Chondrocyte (in vitro differentiated cells): Measurements from ENCODE around the gene FBXO30. TPM values are rescaled to one million over a fixed set of nuclear protein-coding genes. Genes with fewer than 3 reads are reported as not detected.

ENCODE experiments used
- DNase-seq: peaks from one replicate; pipeline ENCODE4 v3.0.0; 2021; ENCODE audit warnings: mixed read lengths, low spot score
- H3K27ac Mint-ChIP-seq: one replicate; pipeline ENCODE4 v1.8.0; 2021; ENCODE audit warnings: mild to moderate bottlenecking, moderate library complexity, mixed read lengths; ENCODE audit not compliant: unreplicated experiment
- H3K27me3 Mint-ChIP-seq: 2 replicates; pipeline ENCODE4 v1.8.0; 2021; ENCODE audit warnings: low read depth, mixed read lengths
- H3K36me3 Mint-ChIP-seq: 2 replicates; pipeline ENCODE4 v1.8.0; 2021; ENCODE audit warnings: low read depth, mixed read lengths
- H3K4me1 Mint-ChIP-seq: 2 replicates; pipeline ENCODE4 v1.8.0; 2021; ENCODE audit warnings: low read depth, mild to moderate bottlenecking, mixed read lengths
- H3K4me3 Mint-ChIP-seq: one replicate; pipeline ENCODE4 v1.8.0; 2021; ENCODE audit warnings: mild to moderate bottlenecking, moderate library complexity, mixed read lengths; ENCODE audit not compliant: unreplicated experiment
- H3K9me3 Mint-ChIP-seq: 2 replicates; pipeline ENCODE4 v1.8.0; 2021; ENCODE audit warnings: low read depth, mixed read lengths
- CTCF ChIP-seq: fragments of 200-600 bp; sonication (generic); IDR thresholded peaks from 2 replicates; pipeline ENCODE4 v1.5.0; 2021; ENCODE audit warnings: antibody characterized with exemption, mild to moderate bottlenecking, moderate library complexity
- total RNA-seq: library from RNA; stranded (reverse); gene quantifications from 3 replicates; pipeline ENCODE4 v1.2.1, GENCODE V29; 2021

The FBXO30 gene
- total RNA-seq, 1 donor from 2014 or later, result 11.0 TPM

DNA sequence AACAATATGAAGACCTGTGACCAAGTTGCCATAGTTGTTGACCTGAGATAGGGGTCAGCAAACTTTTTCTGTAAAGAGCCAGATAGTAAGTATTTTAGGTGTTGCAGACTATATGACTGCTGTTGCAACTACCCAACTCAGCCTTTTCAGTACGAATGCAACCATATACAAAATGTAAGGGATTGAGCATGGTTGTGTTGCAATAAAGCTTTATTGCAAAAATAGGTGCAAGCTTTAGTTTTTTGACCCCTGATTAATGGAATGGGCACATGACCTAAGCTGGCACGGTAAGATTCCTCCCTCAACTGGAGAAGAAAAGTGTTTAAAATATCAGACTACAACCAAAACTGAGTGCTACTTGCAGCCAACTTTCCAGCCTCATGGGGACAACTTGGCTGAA is 62.0 kb downstream of the FBXO30 start:
- DNase-seq, result no peak
- H3K4me1 Mint-ChIP-seq, result peaks cover 26% of the 10 kb centered on the region
- H3K36me3 Mint-ChIP-seq, result no peaks in the 10 kb centered on the region
- no peak overlapping the region for H3K4me3 Mint-ChIP-seq
- H3K27ac Mint-ChIP-seq, result no peak overlapping the region
- TF ChIP-seq CTCF, result no peak
- no peaks in the 10 kb centered on the region for H3K27me3 Mint-ChIP-seq
- peaks cover 9% of the 10 kb centered on the region for H3K9me3 Mint-ChIP-seq

- peaks cover 11% of the 10 kb centered on the region for H3K4me1 Mint-ChIP-seq
- no peak for DNase-seq
- no peaks in the 10 kb centered on the region for H3K36me3 Mint-ChIP-seq
- H3K27me3 Mint-ChIP-seq, result no peaks in the 10 kb centered on the region
- TF ChIP-seq CTCF, result no peak
- peak overlapping the region; percentile 64 for H3K27ac Mint-ChIP-seq
- H3K9me3 Mint-ChIP-seq, result peaks cover 14% of the 10 kb centered on the region
- no peak overlapping the region for H3K4me3 Mint-ChIP-seq
Observed at GRCh38 chr6:145749632-145750031, 65.0 kb downstream of the FBXO30 start.

- no peak for DNase-seq
- H3K4me3 Mint-ChIP-seq, result no peak overlapping the region
Observed at GRCh38 chr6:145745861-145746260, 68.7 kb downstream of the FBXO30 start.

DNA sequence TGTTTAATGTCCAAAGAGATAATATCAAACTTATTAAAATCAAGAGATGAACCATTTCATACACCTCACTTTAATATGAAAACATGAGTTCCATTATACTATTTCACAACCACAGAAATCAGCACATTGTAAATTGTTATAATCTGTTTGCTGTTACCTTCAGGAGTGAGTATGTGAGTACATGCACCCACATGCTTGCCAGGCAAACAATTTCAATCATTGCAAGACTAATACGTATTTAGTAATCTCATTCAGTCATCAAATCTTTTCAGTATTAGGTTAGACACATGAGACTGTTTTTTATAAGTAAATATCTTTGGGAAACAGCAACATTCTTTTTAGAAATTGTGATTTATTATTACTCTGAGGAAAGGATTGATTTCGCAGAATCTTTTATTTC is 70.0 kb downstream of the FBXO30 start:
- Mint-ChIP-seq H3K27ac (no peak overlapping the region), H3K27me3 (no peaks in the 10 kb centered on the region), H3K4me3 (no peak overlapping the region), H3K9me3 (peaks cover 22% of the 10 kb centered on the region), H3K36me3 (peaks cover 2% of the 10 kb centered on the region), H3K4me1 (peaks cover 4% of the 10 kb centered on the region)
- no peak for DNase-seq
- TF ChIP-seq CTCF, result no peak

More at GRCh38 chr6:145745861-145746260, 68.7 kb downstream of the FBXO30 start:
- TF ChIP-seq CTCF, result no peak
- Mint-ChIP-seq H3K27me3 (no peaks in the 10 kb centered on the region), H3K27ac (no peak overlapping the region), H3K36me3 (no peaks in the 10 kb centered on the region), H3K9me3 (peaks cover 14% of the 10 kb centered on the region), H3K4me1 (peaks cover 11% of the 10 kb centered on the region)

Other genes starting within 250 kb of the FBXO30 start
- gene EPM2A, start 79.3 kb downstream of the FBXO30 start, total RNA-seq, result 6.8 to 12.2 TPM (median 7.8 TPM) in 3 replicates
- gene SHPRH, start 149.6 kb upstream of the FBXO30 start, total RNA-seq, result 10.9 to 16.6 TPM (median 11.5 TPM) in 3 replicates
- not detected in 3 replicates for gene GRM1, start 214.3 kb upstream of the FBXO30 start, total RNA-seq